Stimulated activated CD8-positive, alpha-beta memory T cell treated with anti-CD3 and anti-CD28 coated beads, Interleukin-7, amount 100 ng/mL, for 1 hour (primary cell): ENCODE data around the gene TSEN2.
A peak's percentile ranks its signal among the peaks of the same experiment; 100 is the strongest.
"Not testable (repeated sequence)": the region's sequence is repeated elsewhere in the genome, so short reads cannot be mapped to it uniquely, and the experiment has no call there.

Source experiments
- DNase-seq, 2 donors: peaks; one replicate each; pipeline ENCODE4 v3.0.0-alpha.2; 2020; ENCODE audit warnings: low read depth in 2 of 2

The TSEN2 gene

GRCh38 chr3:12484198-12484982 is at the start of gene TSEN2:
Gene TSEN2, plus strand, starts transcription at chr3:12484480. Its CDS starts 5,321 bp downstream, at chr3:12489801.
- DNase-seq = peak; percentile 91 to 92

GRCh38 chr3:12436514-12437220 is 47.6 kb upstream of the TSEN2 start:
- no peak for DNase-seq

GRCh38 chr3:12437221-12437605 is 47.1 kb upstream of the TSEN2 start:
- DNase-seq = no peak

- no peak for DNase-seq
Measured at GRCh38 chr3:12437861-12438260, 46.4 kb upstream of the TSEN2 start.

- DNase-seq = no peak
Measured at GRCh38 chr3:12438318-12438717, 46.0 kb upstream of the TSEN2 start.

- DNase-seq = no peak
Measured at GRCh38 chr3:12439161-12439940, 44.9 kb upstream of the TSEN2 start.

GRCh38 chr3:12440927-12441714 is 43.2 kb upstream of the TSEN2 start:
- no peak for DNase-seq

- DNase-seq = no peak
Measured at GRCh38 chr3:12442654-12443501, 41.4 kb upstream of the TSEN2 start.

GRCh38 chr3:12443781-12444522 is 40.3 kb upstream of the TSEN2 start:
- DNase-seq = no peak

- DNase-seq = no peak
Measured at GRCh38 chr3:12444582-12445471, 39.5 kb upstream of the TSEN2 start.

GRCh38 chr3:12445523-12446240 is 38.6 kb upstream of the TSEN2 start:
- no peak for DNase-seq

- DNase-seq = no peak
Measured at GRCh38 chr3:12446298-12446697, 38.0 kb upstream of the TSEN2 start.

GRCh38 chr3:12447075-12447474 is 37.2 kb upstream of the TSEN2 start:
- no peak for DNase-seq

- DNase-seq = not testable (repeated sequence)
Measured at GRCh38 chr3:12448404-12449202, 35.7 kb upstream of the TSEN2 start.

- DNase-seq = no peak
Measured at GRCh38 chr3:12449889-12450682, 34.2 kb upstream of the TSEN2 start.

- no peak for DNase-seq
Measured at GRCh38 chr3:12451481-12451880, 32.8 kb upstream of the TSEN2 start.

- no peak for DNase-seq
Measured at GRCh38 chr3:12451960-12452359, 32.3 kb upstream of the TSEN2 start.
